Uterus (tissue), 2 donors: ENCODE data around the gene MSI2.

Experiments used
- CTCF ChIP-seq, 4 experiments: fragments of 200-600 bp in 2 of 4; fragments of 450-650 bp in 2 of 4; sonication (generic) in 2 of 4; IDR thresholded peaks; one replicate each; pipeline ENCODE4 v1.5.1; 2016 to 2019; ENCODE audit warnings: antibody characterized with exemption in 4 of 4, mild to moderate bottlenecking in 2 of 4, moderate library complexity in 1 of 4
- POLR2A ChIP-seq, 2 donors: fragments of 450-650 bp; IDR thresholded peaks; one replicate each; pipeline ENCODE4 v1.6.1; 2016; ENCODE audit warnings: antibody characterized with exemption in 2 of 2, mild to moderate bottlenecking in 1 of 2, moderate library complexity in 1 of 2

- TF ChIP-seq CTCF (IDR thresholded peaks at IDR 0.05), result no peak
- no peak for TF ChIP-seq POLR2A (IDR thresholded peaks at IDR 0.05)
Measured at GRCh38 chr17:57467801-57468200, 211.5 kb downstream of the MSI2 start.
